ENCODE data around the gene BUD13. TPM values are rescaled to one million over a fixed set of nuclear protein-coding genes. Genes with fewer than 3 reads are reported as not detected.

Gene BUD13
- total and polyA plus RNA-seq, 10 of the 15 experiments (the other 5 are each of a cell fraction or from before 2014, with no cell fraction given) = 10.9 to 36.5 (median 24.7) TPM

- no TSS peak for BruUV-seq (replicated peaks)
- SMC1A ChIA-PET (ENCODE audit: uncharacterized antibody, unreplicated experiment) = interaction anchor here (1.1 kb wide), 1 partner anchor 15 kb away, joined by 5 read pairs; no protein-coding TSS in a partner anchor
- TF ChIP-seq JUNB (IDR thresholded peaks at IDR 0.05) (no peak), CEBPZ (IDR thresholded peaks at IDR 0.05; ENCODE audit: low read depth, low read length) (no peak), MXI1 (IDR thresholded peaks at IDR 0.05; ENCODE audit: low read depth, low read length) (no peak), REST (IDR thresholded peaks at IDR 0.05; ENCODE audit: low read depth, low read length) (no peak), TARDBP (IDR thresholded peaks at IDR 0.05; ENCODE audit: borderline replicate concordance) (no peak), MLLT1 (IDR thresholded peaks at IDR 0.05) (no peak), SP1 (IDR thresholded peaks at IDR 0.05; ENCODE audit: low read depth, low read length) (no peak), SIN3A (IDR thresholded peaks at IDR 0.05; ENCODE audit: low read depth, low read length) (no peak), E2F8 (IDR thresholded peaks at IDR 0.05; ENCODE audit: low read depth, partially characterized antibody) (no peak), HDAC6 (IDR thresholded peaks at IDR 0.05; ENCODE audit: unreplicated experiment) (no peak), LARP7 (IDR thresholded peaks at IDR 0.05) (no peak)
Measured at GRCh38 chr11:116750070-116750718, 22.6 kb downstream of the BUD13 start.

More at GRCh38 chr11:116750070-116750718, 22.6 kb downstream of the BUD13 start:
- Histone ChIP-seq H3K9me3 (replicated peaks; ENCODE audit: control insufficient read depth, insufficient read depth, low read length) (no peaks in the 10 kb centered on the region), H3K4me1 (ENCODE audit: control insufficient read depth, insufficient read depth, low read length) (no peaks in the 10 kb centered on the region), H3K9ac (ENCODE audit: control insufficient read depth, insufficient read depth, low read length) (no peak overlapping the region), H3K4me3 (no peak overlapping the region), H3K4me2 (ENCODE audit: control insufficient read depth, insufficient read depth) (no peak overlapping the region), H3K27ac (ENCODE audit: control insufficient read depth, insufficient read depth) (no peak overlapping the region), H4K20me1 (ENCODE audit: control insufficient read depth, insufficient read depth) (no peaks in the 10 kb centered on the region), H3K79me2 (ENCODE audit: control insufficient read depth, insufficient read depth, low read length) (no peaks in the 10 kb centered on the region), H3K27me3 (replicated peaks in 1 of 2; ENCODE audit: control insufficient read depth in 2 of 2, insufficient read depth in 2 of 2, low read length in 1 of 2) (no peaks in the 10 kb centered on the region), H2AFZ (ENCODE audit: control insufficient read depth, low read depth, low read length) (no peak overlapping the region), H3K36me3 (ENCODE audit: control insufficient read depth in 2 of 2, insufficient read depth in 2 of 2, low read length in 1 of 2) (peaks cover 17 to 18% of the 10 kb centered on the region in 2 experiments; a peak in 3 of 4 replicates)
- DNase-seq (ENCODE audit: low read depth, low spot score) = no peak
- ChIA-PET RAD21 (ENCODE audit: unreplicated experiment) (no interaction called here), POLR2A (interaction anchor here (0.5 kb wide), 1 partner anchor 19 kb away, joined by 3 read pairs; no protein-coding TSS in a partner anchor), CTCF (interaction anchor here (1.0 to 3.8 kb wide), 6 partner anchors 8 to 86 kb away, joined by 3 to 13 read pairs (median 5); partner anchors contain the start of gene APOA5)
- ATAC-seq = no peak
- intact Hi-C loops (cut with micrococcal nuclease; ENCODE audit: unreplicated experiment) = no loop called here
- 96% methylated on average over 2 of the region's 2 CpGs for WGBS (ENCODE audit: insufficient coverage, insufficient replicate concordance, low lambda C conversion rate, missing lambda C conversion rate)
- in situ Hi-C loops (cut with MboI) = no loop called here
- FAIRE-seq = no peak
